ENCODE results near the gene GDPD1.

- TF ChIP-seq, protein P1, sequence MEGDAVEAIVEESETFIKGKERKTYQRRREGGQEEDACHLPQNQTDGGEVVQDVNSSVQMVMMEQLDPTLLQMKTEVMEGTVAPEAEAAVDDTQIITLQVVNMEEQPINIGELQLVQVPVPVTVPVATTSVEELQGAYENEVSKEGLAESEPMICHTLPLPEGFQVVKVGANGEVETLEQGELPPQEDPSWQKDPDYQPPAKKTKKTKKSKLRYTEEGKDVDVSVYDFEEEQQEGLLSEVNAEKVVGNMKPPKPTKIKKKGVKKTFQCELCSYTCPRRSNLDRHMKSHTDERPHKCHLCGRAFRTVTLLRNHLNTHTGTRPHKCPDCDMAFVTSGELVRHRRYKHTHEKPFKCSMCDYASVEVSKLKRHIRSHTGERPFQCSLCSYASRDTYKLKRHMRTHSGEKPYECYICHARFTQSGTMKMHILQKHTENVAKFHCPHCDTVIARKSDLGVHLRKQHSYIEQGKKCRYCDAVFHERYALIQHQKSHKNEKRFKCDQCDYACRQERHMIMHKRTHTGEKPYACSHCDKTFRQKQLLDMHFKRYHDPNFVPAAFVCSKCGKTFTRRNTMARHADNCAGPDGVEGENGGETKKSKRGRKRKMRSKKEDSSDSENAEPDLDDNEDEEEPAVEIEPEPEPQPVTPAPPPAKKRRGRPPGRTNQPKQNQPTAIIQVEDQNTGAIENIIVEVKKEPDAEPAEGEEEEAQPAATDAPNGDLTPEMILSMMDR (IDR thresholded peaks at IDR 0.05 in 2 of 3, conservative IDR thresholded peaks at IDR 0.05 in 1 of 3; ENCODE audit: insufficient read depth in 2 of 3, low read depth in 1 of 3, low read length in 3 of 3), result no peak
- no peak for TF ChIP-seq ZNF274 (IDR thresholded peaks at IDR 0.05; ENCODE audit: borderline replicate concordance, low read depth, low read length)
- TF ChIP-seq NFE2 (IDR thresholded peaks at IDR 0.05; ENCODE audit: low read depth), result no peak
- TF ChIP-seq NBN (IDR thresholded peaks at IDR 0.05; ENCODE audit: low read depth), result no peak
- no peak for TF ChIP-seq CHD4 (IDR thresholded peaks at IDR 0.05; ENCODE audit: insufficient read depth, insufficient replicate concordance, low read depth, low read length, poor library complexity, severe bottlenecking)
Measured at GRCh38 chr17:59181481-59181880, 38.8 kb upstream of the GDPD1 start.

All from K562 (cell line).